Measurements from ENCODE around the gene ZNF808.
"Not testable (repeated sequence)": the region's sequence is repeated elsewhere in the genome, so short reads cannot be mapped to it uniquely, and the experiment has no call there.

Gene ZNF808

GRCh38 chr19:52600639-52601024 is 73.2 kb downstream of the ZNF808 start:
- DNase-seq, result no peak

GRCh38 chr19:52601025-52601973 is 73.8 kb downstream of the ZNF808 start:
- DNase-seq, result peak; percentile 77

- DNase-seq, result not testable (repeated sequence)
These were observed 74.5 kb downstream of the ZNF808 start for GRCh38 chr19:52601974-52602366.

GRCh38 chr19:52602941-52603340 is 75.5 kb downstream of the ZNF808 start:
- DNase-seq, result peak; percentile 4

- DNase-seq, result peak; percentile 44
These were observed 76.2 kb downstream of the ZNF808 start for GRCh38 chr19:52603558-52604207.
